ENCODE measurements around the gene CBFA2T2.

CBFA2T2 gene

GRCh38 chr20:33516882-33517281 is 27.0 kb downstream of the CBFA2T2 start:
- TF ChIP-seq CTCF (IDR thresholded peaks at IDR 0.05; ENCODE audit: low read length, missing control alignments) = no peak
- peak; percentile 17 for DNase-seq (ENCODE audit: low read depth)
- H3K4me3 ChIP-seq (replicated peaks; ENCODE audit: low read depth, low read length) = no peak overlapping the region

DNA sequence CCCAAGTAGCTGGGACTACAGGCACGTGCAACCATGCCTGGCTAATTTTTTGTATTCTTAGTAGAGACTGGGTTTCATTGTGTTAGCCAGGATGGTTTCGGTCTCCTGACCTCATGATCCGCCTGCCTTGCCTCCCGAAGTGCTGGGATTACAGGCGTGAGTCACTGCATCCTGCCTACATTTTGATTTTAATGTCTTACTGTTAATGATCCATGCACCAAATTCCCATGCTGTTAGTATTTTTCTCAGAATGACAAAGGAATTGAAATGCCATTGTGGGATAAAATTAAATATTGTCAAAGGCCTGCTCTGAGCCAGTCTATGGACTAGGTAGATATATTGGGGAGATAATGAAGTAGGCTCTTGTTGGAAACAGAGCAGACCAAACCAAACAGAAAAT is 28.2 kb downstream of the CBFA2T2 start:
- peak; percentile 68 for DNase-seq (ENCODE audit: low read depth)
- TF ChIP-seq CTCF (IDR thresholded peaks at IDR 0.05; ENCODE audit: low read length, missing control alignments) = no peak

GRCh38 chr20:33521461-33521860 is 31.6 kb downstream of the CBFA2T2 start:
- TF ChIP-seq CTCF (IDR thresholded peaks at IDR 0.05; ENCODE audit: low read length, missing control alignments) = no peak
- no peak for DNase-seq (ENCODE audit: low read depth)
- no peak overlapping the region for H3K4me3 ChIP-seq (replicated peaks; ENCODE audit: low read depth, low read length)

More for the DNA sequence above, 28.2 kb downstream of the CBFA2T2 start:
- H3K4me3 ChIP-seq (replicated peaks; ENCODE audit: low read depth, low read length) = no peak overlapping the region

DNA sequence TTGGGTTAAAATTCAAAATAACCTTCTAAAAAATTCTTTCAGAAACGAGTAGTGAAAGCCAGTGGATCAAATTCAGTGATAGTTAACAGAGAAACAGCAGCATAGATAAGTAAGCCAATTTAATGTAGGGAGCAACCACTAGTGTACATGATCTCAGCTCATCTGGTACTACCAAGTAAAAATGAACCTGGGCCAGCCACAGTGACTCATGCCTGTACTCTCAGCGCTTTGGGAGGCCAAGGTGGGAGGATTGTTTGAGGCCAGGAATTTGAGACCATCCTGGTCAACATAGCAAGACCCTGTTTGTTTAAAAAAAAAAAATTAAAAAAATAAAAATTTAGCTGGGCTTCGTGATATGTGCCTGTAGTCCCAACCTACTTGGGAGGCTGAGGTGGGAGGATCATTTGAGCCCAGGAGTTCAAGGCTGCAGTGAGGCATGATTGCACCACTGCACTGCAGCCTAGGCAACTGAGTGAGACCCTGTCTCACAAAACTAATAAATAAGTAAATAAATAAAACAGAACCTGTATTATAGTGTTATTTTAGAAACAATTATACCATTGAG is 32.4 kb downstream of the CBFA2T2 start:
- TF ChIP-seq CTCF (IDR thresholded peaks at IDR 0.05; ENCODE audit: low read length, missing control alignments) = no peak
- H3K4me3 ChIP-seq (replicated peaks; ENCODE audit: low read depth, low read length) = no peak overlapping the region
- DNase-seq (ENCODE audit: low read depth) = peak; percentile 6

GRCh38 chr20:33524261-33524660 is 34.4 kb downstream of the CBFA2T2 start:
- no peak overlapping the region for H3K4me3 ChIP-seq (replicated peaks; ENCODE audit: low read depth, low read length)
- DNase-seq (ENCODE audit: low read depth) = no peak
- no peak for TF ChIP-seq CTCF (IDR thresholded peaks at IDR 0.05; ENCODE audit: low read length, missing control alignments)

GRCh38 chr20:33526769-33527168 is 36.9 kb downstream of the CBFA2T2 start:
- H3K4me3 ChIP-seq (replicated peaks; ENCODE audit: low read depth, low read length) = no peak overlapping the region
- DNase-seq (ENCODE audit: low read depth) = no peak
- no peak for TF ChIP-seq CTCF (IDR thresholded peaks at IDR 0.05; ENCODE audit: low read length, missing control alignments)
